GM13976 (cell line): ENCODE measurements around the gene TMEM169.

Experiments
- DNase-seq: peaks from one replicate; pipeline ENCODE4 v3.0.0; 2012; ENCODE audit warnings: low spot score
- in situ Hi-C: fragments of 300-500 bp; cut with MboI; formaldehyde crosslinking; loops from one replicate; pipeline ENCODE4 v1.12.0; 2022; ENCODE audit warnings: low sequenced_read_pairs, mixed read lengths, inconsistent platforms; ENCODE audit not compliant: unreplicated experiment
- TF ChIP-seq, protein P1 (sequence below): IDR thresholded peaks from 2 replicates; pipeline ENCODE4 v1.5.1; 2012; ENCODE audit warnings: borderline replicate concordance, mild to moderate bottlenecking; ENCODE audit not compliant: insufficient read depth; ENCODE audit errors: extremely low read depth, missing control alignments, control extremely low read depth

TMEM169 gene

DNA sequence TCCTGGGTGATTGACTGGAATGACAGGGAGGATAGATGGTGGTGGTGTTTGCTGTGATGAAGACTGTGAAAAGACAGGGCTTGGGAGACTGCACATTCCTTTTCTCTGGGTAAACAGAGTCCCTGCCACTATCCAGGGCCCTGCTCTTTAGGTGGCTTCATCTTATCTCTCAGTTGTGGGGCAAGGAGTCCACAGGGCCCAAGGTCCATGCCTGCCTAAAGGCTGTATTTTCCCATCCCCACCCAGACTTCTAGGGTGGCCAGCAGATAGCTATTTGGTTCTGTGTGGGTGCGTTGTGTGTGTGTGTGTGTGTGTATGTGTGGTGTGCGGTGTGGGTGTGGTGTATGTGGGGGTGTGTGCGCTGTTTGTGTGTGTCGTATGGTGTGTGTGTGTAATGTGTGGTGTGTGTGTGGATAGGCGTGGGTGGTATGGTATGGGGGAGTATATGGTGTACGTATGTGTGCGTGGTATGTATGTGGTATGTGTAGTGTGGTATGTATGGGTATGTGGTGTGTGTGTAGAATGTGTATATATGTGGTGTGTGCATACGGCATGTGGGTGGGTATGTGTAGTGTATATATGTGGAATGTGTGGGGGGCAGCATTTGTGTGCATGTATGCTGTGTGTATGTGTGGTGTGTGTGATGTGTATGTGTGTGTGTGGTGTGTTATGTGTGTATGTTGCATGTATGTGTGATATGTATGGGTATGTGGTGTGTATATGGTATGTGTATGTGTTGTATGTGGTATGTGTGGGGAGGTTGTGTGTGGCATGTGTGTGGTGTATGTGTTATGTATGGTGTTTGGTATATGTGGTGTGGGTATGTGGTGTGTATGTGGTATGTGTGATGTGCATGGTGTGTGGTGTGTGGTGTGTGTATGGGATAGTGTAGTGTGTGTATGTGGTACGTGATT, 17.0 kb downstream of the TMEM169 start:
- TF ChIP-seq, protein P1, sequence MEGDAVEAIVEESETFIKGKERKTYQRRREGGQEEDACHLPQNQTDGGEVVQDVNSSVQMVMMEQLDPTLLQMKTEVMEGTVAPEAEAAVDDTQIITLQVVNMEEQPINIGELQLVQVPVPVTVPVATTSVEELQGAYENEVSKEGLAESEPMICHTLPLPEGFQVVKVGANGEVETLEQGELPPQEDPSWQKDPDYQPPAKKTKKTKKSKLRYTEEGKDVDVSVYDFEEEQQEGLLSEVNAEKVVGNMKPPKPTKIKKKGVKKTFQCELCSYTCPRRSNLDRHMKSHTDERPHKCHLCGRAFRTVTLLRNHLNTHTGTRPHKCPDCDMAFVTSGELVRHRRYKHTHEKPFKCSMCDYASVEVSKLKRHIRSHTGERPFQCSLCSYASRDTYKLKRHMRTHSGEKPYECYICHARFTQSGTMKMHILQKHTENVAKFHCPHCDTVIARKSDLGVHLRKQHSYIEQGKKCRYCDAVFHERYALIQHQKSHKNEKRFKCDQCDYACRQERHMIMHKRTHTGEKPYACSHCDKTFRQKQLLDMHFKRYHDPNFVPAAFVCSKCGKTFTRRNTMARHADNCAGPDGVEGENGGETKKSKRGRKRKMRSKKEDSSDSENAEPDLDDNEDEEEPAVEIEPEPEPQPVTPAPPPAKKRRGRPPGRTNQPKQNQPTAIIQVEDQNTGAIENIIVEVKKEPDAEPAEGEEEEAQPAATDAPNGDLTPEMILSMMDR, result no peak
- no peak for DNase-seq
- in situ Hi-C loops, result no loop called here

DNA sequence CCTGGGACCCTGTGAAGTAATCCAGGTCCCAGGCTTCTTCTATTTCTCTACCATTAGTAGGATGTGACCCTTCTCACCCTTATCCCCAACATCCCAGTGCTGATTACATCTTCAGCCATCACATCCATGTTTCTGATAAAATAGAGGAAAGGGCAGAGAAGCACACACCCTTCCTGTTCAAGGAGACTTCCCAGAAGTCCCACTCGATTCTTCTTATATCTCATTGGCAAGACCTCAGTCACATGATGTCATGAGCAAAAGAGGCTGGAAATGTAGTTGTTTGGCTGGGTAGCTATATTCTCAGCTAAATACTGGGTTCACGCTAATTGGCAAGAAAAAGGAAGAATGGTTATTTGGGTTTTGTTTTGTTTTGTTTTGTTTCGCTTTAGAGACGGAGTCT, 19.4 kb downstream of the TMEM169 start:
- TF ChIP-seq, protein P1, result no peak
- in situ Hi-C loops, result no loop called here
- DNase-seq, result no peak

DNA sequence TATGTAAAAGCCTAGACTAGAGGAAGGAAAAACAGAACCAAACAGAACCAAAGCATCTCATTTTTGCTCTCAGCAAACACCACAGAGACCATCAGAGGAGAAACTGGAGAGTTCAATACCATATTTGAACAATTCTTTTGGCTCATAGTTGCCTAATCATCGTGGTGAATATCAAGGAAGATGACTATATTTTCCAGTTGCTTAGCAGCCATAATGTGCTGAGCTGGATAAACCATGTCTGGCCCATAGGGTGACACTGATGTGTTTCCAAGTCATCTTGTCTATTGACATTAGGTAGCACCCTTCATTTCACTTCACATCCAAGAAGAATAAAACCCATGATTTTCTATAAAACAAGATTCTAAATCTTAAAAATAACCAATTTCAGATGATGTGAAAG, 21.5 kb downstream of the TMEM169 start:
- TF ChIP-seq, protein P1, result no peak
- in situ Hi-C loops, result no loop called here
- DNase-seq, result no peak

DNA sequence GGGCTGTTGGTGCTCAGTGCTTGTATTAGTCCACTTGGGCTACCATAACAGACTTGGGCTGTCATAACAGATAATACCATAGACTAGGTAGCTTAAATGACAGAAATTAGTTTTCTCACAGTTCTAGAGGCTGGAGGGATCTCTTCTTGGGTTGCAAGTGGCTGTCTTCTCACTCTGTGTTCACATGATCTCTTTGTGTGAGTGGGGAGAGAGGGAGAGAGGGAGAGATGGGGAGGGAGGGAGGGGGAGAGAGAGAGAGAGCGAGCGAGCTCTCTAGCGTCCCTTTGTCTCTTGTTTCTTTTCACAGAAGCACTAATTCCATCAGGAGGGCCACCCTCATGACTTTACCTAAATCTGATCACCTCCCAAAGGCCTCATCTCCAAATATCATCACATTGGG, 23.0 kb downstream of the TMEM169 start:
- no peak for DNase-seq
- TF ChIP-seq, protein P1, result no peak
- in situ Hi-C loops, result no loop called here

DNA sequence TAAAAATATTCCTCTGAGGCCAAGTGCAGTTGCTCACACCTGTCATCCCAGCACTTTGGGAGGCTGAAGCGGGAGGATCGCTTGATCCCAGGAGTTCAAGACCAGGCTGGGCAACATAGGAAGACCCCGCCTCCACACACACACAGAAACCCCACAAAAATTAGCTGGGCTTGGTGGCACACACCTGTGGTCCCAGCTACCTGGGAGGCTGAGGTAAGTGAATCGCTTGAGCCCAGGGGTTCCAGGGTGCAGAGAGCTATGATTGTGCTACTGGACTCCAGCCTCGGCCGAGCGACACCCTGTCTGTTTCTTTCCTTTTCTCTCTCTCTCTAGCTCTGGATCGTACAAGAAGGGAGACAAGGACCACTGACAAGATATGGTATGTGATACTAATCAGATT, 25.6 kb downstream of the TMEM169 start:
- TF ChIP-seq, protein P1, result no peak
- DNase-seq, result no peak
- in situ Hi-C loops, result no loop called here

DNA sequence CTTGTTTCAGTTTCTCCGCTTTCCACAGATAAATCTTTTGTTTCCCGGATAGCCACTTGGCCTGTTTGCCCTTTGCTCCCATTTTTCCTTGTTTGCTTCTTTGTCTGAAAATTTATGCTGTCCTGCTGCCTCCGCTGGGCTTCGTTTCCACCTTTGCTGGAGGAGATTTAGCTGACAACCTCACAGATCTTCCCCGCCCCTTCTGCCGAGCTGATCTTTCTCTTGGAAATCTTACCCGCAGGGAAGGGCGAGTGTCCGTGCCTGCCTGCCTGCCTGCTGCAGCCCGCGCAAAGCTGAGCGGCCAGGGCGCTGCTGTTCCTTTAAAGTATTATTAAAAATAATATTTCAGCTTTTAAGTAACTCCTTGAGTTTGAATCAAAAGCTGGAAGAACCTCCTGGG, 26.0 kb downstream of the TMEM169 start:
- TF ChIP-seq, protein P1, result no peak
- in situ Hi-C loops, result no loop called here
- DNase-seq, result no peak
